C1 segment of cervical spinal cord (tissue), 14 donors: Measurements from ENCODE around the gene CIB4.
"Not testable (repeated sequence)": the region's sequence is repeated elsewhere in the genome, so short reads cannot be mapped to it uniquely, and the experiment has no call there.

Experiments
- DNase-seq, 14 donors: peaks; one replicate each; lab custom pipeline; 2025; lab: John Stamatoyannopoulos, UW

Gene CIB4

DNA sequence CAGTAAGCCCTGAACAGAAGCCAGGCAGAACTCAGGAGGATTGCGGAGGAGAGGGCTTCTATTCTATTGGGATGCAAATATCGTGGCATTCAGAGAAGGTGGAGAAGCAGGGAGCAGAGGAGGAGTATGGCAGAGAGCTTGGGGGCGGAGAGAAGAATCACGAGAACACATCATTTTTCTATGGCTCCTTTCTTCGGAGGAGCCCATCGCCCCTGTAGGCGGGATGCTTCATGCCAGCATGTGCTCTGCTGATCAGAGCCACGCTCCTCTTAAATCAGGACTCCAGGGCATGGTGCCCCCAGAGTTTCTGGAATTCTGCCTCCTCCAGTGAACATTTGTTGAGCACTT is 71.1 kb downstream of the CIB4 start:
- no peak for DNase-seq

- no peak for DNase-seq
Observed at GRCh38 chr2:26569216-26570082, 71.7 kb downstream of the CIB4 start.

DNA sequence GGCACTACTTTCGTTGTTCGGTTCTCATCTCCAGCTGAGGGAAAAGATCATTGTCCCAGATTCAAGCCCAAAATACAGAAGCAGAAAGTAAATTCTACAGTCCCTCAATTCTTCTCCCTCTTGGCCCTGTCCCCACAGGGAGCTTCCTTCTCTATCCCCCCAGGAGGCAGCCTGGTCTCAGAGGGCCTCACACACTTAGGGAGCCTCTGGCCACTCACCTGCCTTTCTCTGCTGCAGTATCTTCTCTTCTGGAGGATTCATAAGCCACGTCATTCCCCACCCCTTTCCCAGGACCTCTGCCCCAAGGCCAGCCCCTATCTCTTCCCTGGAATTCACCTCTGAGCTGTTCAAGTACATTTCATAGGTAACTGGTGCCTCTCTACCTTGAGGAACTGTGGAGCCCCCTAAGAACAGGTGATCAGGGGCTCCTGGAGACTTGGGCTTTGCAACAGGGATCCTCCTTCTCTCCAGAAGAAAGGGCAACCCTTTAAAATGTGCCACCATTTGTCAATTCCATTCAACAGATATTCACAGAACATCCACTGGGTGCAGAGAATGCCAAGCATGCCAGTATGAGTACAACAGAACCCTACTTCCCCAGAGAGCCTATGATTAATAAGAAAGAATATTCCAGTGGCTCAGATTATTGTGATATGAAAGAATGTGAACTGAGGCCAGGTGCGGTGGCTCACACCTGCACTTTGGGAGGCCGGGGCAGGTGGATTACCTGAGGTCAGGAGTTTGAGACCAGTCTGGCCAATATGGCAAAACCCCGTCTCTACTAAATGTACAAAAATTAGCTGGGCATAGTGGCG is 72.9 kb downstream of the CIB4 start:
- DNase-seq, result no peak

- DNase-seq, result no peak
Observed at GRCh38 chr2:26567534-26567933, 73.6 kb downstream of the CIB4 start.

GRCh38 chr2:26566731-26567130 is 74.4 kb downstream of the CIB4 start:
- DNase-seq, result not testable (repeated sequence)

- DNase-seq, result no peak
Observed at GRCh38 chr2:26566081-26566375, 75.1 kb downstream of the CIB4 start.

DNA sequence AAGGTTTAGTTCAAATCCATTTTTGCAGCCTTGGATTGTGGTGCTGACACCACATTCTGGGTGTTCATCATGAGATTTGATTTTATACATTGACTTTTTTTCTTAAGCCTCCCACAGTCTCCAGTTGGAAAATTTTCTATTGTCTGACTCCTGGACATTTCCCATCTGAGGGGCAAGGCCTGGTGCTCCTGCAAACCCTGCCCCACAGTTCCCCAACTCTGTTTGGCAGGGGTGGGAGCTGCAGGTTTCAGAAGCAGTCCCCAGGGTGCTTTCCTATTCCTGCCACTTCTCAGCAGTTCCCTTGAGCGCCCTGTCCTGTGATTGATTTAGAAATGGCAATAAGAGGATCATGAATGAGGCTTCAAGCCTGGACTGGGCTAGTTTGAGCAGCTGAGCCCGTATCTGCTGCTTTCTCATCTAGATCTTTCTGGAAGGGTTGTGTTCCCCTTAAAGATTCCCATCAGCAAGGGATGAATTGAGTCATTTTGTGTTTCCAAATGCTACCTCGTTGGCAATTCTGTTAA is 77.0 kb downstream of the CIB4 start:
- no peak for DNase-seq

GRCh38 chr2:26563686-26564085 is 77.5 kb downstream of the CIB4 start:
- DNase-seq, result no peak

DNA sequence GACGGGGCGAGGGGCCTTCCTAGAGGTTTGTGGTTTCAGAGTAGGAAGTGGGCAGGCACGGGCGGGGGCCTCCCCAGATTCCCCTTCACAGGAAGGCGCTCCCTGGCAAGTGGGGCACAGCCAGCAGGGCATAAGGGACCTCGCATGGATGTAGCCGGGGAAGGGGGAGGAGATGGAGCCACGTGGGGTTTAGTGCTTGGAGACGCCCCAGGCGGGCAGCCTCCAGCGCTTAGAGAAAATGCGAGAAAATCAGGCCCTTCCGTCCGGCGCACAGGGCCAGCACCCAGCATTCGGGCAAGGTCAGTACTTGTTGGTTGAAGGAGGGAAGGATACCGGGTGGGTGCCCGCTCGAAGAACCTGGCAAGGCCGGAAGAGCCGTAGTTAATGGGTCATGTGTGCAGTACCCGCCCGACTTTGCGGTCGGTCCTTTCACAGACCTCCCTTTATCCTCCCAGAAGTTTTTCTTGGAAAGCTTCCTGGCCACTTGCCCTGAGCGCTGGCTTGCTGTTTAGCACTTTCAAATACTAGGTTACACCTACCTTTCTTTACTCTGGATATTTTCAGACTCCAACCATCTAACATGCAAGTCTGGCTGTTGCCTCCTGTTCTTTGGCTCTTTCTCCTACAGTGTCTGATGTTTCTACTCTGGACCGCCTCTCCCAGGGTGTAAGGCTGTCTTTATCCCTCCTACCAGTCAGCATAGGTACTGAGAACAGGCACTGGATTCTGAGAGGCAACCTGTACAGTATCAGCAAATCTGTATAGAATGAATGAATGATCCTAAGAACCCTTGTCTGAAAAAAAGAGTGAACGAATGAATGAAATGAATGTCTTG is 78.1 kb downstream of the CIB4 start:
- DNase-seq, result peak in 8 of 14 donors; percentile 10 to 50 (median 26)

- peak in 1 of 14 donors; percentile 46 for DNase-seq
Observed at GRCh38 chr2:26561918-26562810, 79.0 kb downstream of the CIB4 start.

- no peak for DNase-seq
Observed at GRCh38 chr2:26561376-26561775, 79.8 kb downstream of the CIB4 start.

- DNase-seq, result no peak
Observed at GRCh38 chr2:26560892-26561291, 80.3 kb downstream of the CIB4 start.

- DNase-seq, result no peak
Observed at GRCh38 chr2:26559556-26559955, 81.6 kb downstream of the CIB4 start.

DNA sequence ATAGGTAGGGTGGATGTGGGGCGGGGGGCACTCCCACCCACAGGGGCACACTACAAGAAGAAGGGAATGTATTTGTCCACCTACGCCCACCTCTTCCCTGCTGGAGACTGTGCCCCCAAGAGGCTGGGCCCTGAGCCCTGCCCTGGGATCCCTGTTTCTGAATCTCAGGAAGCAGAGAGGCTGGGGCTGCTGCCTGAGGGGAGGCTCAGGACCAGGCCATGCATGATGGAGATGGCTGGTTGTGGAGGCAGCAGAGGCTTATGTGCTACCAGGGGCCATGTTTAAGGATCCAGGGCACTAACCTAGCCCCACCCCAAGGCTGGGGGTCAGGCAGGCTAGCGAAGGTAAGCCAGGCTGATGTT is 82.1 kb downstream of the CIB4 start:
- no peak for DNase-seq

- DNase-seq, result peak in 1 of 14 donors; percentile 14
Observed at GRCh38 chr2:26558271-26559043, 82.7 kb downstream of the CIB4 start.

DNA sequence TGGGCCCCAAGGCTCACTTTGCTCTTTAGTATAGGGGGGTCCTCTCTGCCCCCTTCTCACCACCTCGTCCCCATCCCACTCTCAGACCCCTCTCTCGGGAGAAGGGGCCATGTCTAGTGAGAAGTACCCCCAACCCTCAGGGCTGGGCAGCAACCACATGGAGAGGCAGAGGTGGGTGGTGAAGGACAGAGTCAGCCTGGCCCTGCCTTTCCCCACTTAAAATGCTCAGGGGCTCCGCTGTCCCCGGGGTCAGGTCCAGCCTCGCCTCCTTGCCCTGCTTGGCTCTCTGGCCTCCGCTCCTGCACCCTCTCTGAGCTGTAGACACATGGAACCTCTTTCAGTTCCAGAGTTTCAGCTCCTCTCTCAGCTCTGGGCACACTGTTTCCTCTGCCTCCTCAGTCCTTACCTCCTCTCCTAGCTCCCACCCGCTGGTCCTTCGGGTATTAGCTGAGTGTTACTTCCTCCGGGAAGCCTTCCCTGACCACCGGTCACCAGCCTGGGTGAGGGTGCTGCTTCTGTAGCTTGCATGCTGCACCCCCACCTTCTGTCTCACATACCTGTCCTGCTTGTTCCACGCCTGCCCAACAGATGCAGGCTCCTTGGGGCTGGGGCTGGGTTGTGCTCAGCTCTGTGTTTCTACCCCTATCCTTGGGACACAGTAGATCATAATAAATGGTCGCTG is 83.8 kb downstream of the CIB4 start:
- DNase-seq, result no peak

GRCh38 chr2:26556309-26557243 is 84.6 kb downstream of the CIB4 start:
- peak in 2 of 14 donors; percentile 14 to 16 for DNase-seq
